Loucy (cell line): ENCODE results near the gene IST1.

Source experiments
- EZH2phosphoT487 ChIP-seq: fragments of 200-600 bp; IDR thresholded peaks from 2 replicates; pipeline ENCODE4 v1.6.1; 2018; ENCODE audit warnings: antibody characterized with exemption, mild to moderate bottlenecking, moderate library complexity, borderline replicate concordance
- TF ChIP-seq, protein P1 (sequence below): fragments of 200-600 bp; sonication (generic); conservative IDR thresholded peaks from 2 replicates; pipeline ENCODE4 v1.5.1; 2014; ENCODE audit warnings: mild to moderate bottlenecking, antibody characterized with exemption, low read length

DNA sequence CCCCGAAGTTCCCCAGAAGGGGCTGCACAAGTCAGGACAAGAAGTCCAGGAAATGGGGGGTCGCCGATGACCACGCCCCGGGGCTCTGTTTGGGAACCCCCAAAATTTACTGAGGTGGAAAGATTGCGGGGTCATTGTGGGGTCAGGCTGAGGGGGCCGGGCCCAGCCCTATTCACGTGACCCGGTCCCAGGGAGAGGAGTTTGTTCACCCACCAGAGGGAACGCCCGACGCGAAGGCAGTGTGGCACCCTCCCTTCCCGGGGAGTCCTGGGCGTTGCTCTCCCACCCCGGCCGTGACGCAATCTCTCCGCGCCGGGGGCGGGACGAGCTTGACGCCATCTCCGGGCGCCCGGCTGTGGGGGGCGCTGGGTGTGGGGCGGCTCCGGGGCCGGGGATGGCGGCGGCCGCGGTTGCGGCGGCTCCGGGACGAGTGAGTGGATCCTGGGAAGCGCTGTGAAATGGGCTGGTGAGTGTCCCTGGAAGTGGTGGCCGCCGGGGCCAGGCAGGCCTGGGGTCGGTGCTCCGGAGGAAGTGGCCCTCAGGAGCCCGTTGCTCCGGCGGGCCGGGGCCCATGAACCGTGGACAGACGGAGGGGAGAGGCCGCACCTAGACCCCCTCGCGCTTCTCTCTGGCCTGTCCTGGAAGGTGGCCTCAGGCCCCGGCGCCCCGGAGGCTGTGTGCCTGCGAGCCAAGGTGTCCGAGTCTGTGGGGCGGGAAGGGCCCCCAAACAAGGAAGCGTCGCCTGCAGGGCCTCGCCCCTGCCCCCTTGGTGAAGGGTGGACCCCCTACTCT, 49.5 kb upstream of the IST1 start, which contains the start of gene ATXN1L:
- TF ChIP-seq, protein P1, sequence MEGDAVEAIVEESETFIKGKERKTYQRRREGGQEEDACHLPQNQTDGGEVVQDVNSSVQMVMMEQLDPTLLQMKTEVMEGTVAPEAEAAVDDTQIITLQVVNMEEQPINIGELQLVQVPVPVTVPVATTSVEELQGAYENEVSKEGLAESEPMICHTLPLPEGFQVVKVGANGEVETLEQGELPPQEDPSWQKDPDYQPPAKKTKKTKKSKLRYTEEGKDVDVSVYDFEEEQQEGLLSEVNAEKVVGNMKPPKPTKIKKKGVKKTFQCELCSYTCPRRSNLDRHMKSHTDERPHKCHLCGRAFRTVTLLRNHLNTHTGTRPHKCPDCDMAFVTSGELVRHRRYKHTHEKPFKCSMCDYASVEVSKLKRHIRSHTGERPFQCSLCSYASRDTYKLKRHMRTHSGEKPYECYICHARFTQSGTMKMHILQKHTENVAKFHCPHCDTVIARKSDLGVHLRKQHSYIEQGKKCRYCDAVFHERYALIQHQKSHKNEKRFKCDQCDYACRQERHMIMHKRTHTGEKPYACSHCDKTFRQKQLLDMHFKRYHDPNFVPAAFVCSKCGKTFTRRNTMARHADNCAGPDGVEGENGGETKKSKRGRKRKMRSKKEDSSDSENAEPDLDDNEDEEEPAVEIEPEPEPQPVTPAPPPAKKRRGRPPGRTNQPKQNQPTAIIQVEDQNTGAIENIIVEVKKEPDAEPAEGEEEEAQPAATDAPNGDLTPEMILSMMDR: no peak
- no peak for TF ChIP-seq EZH2phosphoT487
